ENCODE measurements around the gene ERO1A. TPM values are rescaled to one million over a fixed set of nuclear protein-coding genes. Genes with fewer than 3 reads are reported as not detected.

The ERO1A gene
- total RNA-seq, 1 donor from 2014 or later = 48.4 TPM

GRCh38 chr14:52700701-52701172 is 5.4 kb upstream of the ERO1A start:
- peak; percentile 70 to 79 for DNase-seq (ENCODE audit: low read depth in 2 of 2)

- peak; percentile 36 to 59 for DNase-seq (ENCODE audit: low read depth in 2 of 2)
Observed at GRCh38 chr14:52694761-52695480, 437 bp downstream of the ERO1A start.

- DNase-seq (ENCODE audit: low read depth in 2 of 2) = no peak
Observed at GRCh38 chr14:52693532-52693931, 1.8 kb downstream of the ERO1A start.

GRCh38 chr14:52693036-52693435 is 2.3 kb downstream of the ERO1A start:
- no peak for DNase-seq (ENCODE audit: low read depth in 2 of 2)

- DNase-seq (ENCODE audit: low read depth in 2 of 2) = peak; percentile 3 to 61
Observed at GRCh38 chr14:52692248-52692962, 3.0 kb downstream of the ERO1A start.

- peak in 1 of 2 donors; percentile 51 for DNase-seq (ENCODE audit: low read depth in 2 of 2)
Observed at GRCh38 chr14:52690983-52691760, 4.2 kb downstream of the ERO1A start.

GRCh38 chr14:52686176-52686575 is 9.2 kb downstream of the ERO1A start:
- no peak for DNase-seq (ENCODE audit: low read depth in 2 of 2)

GRCh38 chr14:52683985-52684520 is 11.3 kb downstream of the ERO1A start:
- peak in 1 of 2 donors; percentile 13 for DNase-seq (ENCODE audit: low read depth in 2 of 2)

GRCh38 chr14:52678591-52678990 is 16.8 kb downstream of the ERO1A start:
- DNase-seq (ENCODE audit: low read depth in 2 of 2) = peak in 1 of 2 donors; percentile 9

- DNase-seq (ENCODE audit: low read depth in 2 of 2) = no peak
Observed at GRCh38 chr14:52663850-52664249, 31.5 kb downstream of the ERO1A start.

GRCh38 chr14:52661314-52661713 is 34.0 kb downstream of the ERO1A start:
- no peak for DNase-seq (ENCODE audit: low read depth in 2 of 2)

GRCh38 chr14:52660832-52661231 is 34.5 kb downstream of the ERO1A start:
- no peak for DNase-seq (ENCODE audit: low read depth in 2 of 2)

GRCh38 chr14:52660325-52660724 is 35.0 kb downstream of the ERO1A start:
- DNase-seq (ENCODE audit: low read depth in 2 of 2) = no peak

GRCh38 chr14:52656905-52657304 is 38.5 kb downstream of the ERO1A start:
- DNase-seq (ENCODE audit: low read depth in 2 of 2) = no peak

- DNase-seq (ENCODE audit: low read depth in 2 of 2) = peak; percentile 2 to 7
Observed at GRCh38 chr14:52650774-52651173, 44.6 kb downstream of the ERO1A start.

GRCh38 chr14:52649511-52649910 is 45.8 kb downstream of the ERO1A start:
- DNase-seq (ENCODE audit: low read depth in 2 of 2) = no peak

- DNase-seq (ENCODE audit: low read depth in 2 of 2) = no peak
Observed at GRCh38 chr14:52641745-52642144, 53.6 kb downstream of the ERO1A start.

- DNase-seq (ENCODE audit: low read depth in 2 of 2) = no peak
Observed at GRCh38 chr14:52640137-52640536, 55.2 kb downstream of the ERO1A start.

- DNase-seq (ENCODE audit: low read depth in 2 of 2) = no peak
Observed at GRCh38 chr14:52619687-52620086, 75.7 kb downstream of the ERO1A start.

- no peak for DNase-seq (ENCODE audit: low read depth in 2 of 2)
Observed at GRCh38 chr14:52618602-52619001, 76.8 kb downstream of the ERO1A start.

- DNase-seq (ENCODE audit: low read depth in 2 of 2) = no peak
Observed at GRCh38 chr14:52610187-52610586, 85.2 kb downstream of the ERO1A start.
